Fibroblast of lung (primary cell): ENCODE measurements around the gene ARID1B.

Source experiments
- EZH2 ChIP-seq: IDR thresholded peaks from 2 replicates; pipeline ENCODE4 v1.5.1; 2012; ENCODE audit warnings: low read length, control low read depth, mild to moderate bottlenecking; ENCODE audit errors: missing control alignments
- TF ChIP-seq, protein P1 (sequence below), 2 donors: IDR thresholded peaks in 1 of 2; conservative IDR thresholded peaks in 1 of 2; 1 replicate in 1 of 2; 2 replicates in 1 of 2; pipeline ENCODE4 v1.5.1; 2011 to 2012; ENCODE audit warnings: low read length in 2 of 2, control low read depth in 1 of 2, inconsistent platforms in 1 of 2, low read depth in 1 of 2, mild to moderate bottlenecking in 1 of 2

DNA sequence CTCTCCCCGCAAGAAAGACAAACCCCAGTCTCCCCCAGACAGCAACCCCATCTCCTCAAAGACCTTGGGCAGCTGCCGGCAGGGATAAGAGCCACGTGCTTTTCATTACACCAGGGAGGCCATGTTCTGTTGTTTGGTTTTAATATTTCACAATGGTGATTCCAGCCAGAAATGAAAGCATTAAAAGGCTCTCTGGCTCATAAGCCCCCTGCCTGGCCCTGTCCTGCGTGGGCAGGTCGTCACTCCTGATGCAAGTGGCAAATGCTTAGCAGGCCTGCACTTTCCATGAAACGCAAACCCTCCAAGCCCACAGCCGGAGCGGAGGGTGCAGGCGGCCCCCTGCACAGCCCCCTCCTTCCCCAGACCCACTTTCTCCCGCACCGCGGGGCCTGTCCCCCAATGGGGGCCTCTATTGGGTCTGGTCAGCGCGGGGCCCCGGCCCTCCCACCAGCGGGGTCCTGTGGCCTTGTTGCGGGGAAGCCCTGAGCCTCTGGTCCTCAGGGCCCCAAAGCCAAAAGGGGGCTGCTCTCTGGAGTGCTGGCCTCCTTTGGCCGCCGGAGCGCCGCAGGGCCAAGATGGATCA lies 469.0 kb downstream of the ARID1B start:
- TF ChIP-seq, protein P1, sequence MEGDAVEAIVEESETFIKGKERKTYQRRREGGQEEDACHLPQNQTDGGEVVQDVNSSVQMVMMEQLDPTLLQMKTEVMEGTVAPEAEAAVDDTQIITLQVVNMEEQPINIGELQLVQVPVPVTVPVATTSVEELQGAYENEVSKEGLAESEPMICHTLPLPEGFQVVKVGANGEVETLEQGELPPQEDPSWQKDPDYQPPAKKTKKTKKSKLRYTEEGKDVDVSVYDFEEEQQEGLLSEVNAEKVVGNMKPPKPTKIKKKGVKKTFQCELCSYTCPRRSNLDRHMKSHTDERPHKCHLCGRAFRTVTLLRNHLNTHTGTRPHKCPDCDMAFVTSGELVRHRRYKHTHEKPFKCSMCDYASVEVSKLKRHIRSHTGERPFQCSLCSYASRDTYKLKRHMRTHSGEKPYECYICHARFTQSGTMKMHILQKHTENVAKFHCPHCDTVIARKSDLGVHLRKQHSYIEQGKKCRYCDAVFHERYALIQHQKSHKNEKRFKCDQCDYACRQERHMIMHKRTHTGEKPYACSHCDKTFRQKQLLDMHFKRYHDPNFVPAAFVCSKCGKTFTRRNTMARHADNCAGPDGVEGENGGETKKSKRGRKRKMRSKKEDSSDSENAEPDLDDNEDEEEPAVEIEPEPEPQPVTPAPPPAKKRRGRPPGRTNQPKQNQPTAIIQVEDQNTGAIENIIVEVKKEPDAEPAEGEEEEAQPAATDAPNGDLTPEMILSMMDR (conservative IDR thresholded peaks at IDR 0.05 in 1 of 2, IDR thresholded peaks at IDR 0.05 in 1 of 2; ENCODE audit: low read depth in 1 of 2, low read length in 2 of 2), result no peak
- no peak for TF ChIP-seq EZH2
